ENCODE measurements around the gene PUM2. TPM values are rescaled to one million over a fixed set of nuclear protein-coding genes. Genes with fewer than 3 reads are reported as not detected.

Gene PUM2
- total RNA-seq, 1 experiment from 2014 or later: 85.6 TPM

GRCh38 chr2:20225294-20226151, 125.1 kb downstream of the PUM2 start:
- in situ Hi-C loops (cut with HindIII; ENCODE audit: low pct_unique_long_range_greater_than_20kb, low sequenced_read_pairs) (no loop called here), intact Hi-C loops (cut with micrococcal nuclease; ENCODE audit: unreplicated experiment) (loop anchor here (1.0 kb wide), 1 partner anchor 90 kb away; no protein-coding TSS in a partner anchor)
- Histone ChIP-seq H3K9me3 (ENCODE audit: control insufficient read depth, insufficient read depth, low read depth, low read length) (no peaks in the 10 kb centered on the region), H3K4me1 (ENCODE audit: control insufficient read depth, insufficient read depth, low read length) (peaks cover 30% of the 10 kb centered on the region), H3K27me3 (ENCODE audit: control insufficient read depth, insufficient read depth, low read length) (no peaks in the 10 kb centered on the region), H3K36me3 (ENCODE audit: control insufficient read depth, insufficient read depth, low read length) (no peaks in the 10 kb centered on the region; the same call in 1 of the 2 replicates), H3K27ac (ENCODE audit: low read length) (peak overlapping the region; percentile 57), H3K4me3 (ENCODE audit: low read depth in 2 of 2, low read length in 2 of 2) (peak overlapping the region; percentile 68 to 81)
- TF ChIP-seq, protein P1, sequence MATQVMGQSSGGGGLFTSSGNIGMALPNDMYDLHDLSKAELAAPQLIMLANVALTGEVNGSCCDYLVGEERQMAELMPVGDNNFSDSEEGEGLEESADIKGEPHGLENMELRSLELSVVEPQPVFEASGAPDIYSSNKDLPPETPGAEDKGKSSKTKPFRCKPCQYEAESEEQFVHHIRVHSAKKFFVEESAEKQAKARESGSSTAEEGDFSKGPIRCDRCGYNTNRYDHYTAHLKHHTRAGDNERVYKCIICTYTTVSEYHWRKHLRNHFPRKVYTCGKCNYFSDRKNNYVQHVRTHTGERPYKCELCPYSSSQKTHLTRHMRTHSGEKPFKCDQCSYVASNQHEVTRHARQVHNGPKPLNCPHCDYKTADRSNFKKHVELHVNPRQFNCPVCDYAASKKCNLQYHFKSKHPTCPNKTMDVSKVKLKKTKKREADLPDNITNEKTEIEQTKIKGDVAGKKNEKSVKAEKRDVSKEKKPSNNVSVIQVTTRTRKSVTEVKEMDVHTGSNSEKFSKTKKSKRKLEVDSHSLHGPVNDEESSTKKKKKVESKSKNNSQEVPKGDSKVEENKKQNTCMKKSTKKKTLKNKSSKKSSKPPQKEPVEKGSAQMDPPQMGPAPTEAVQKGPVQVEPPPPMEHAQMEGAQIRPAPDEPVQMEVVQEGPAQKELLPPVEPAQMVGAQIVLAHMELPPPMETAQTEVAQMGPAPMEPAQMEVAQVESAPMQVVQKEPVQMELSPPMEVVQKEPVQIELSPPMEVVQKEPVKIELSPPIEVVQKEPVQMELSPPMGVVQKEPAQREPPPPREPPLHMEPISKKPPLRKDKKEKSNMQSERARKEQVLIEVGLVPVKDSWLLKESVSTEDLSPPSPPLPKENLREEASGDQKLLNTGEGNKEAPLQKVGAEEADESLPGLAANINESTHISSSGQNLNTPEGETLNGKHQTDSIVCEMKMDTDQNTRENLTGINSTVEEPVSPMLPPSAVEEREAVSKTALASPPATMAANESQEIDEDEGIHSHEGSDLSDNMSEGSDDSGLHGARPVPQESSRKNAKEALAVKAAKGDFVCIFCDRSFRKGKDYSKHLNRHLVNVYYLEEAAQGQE (IDR thresholded peaks at IDR 0.05; ENCODE audit: insufficient read depth in 1 of 2, low read depth in 2 of 2, low read length in 1 of 2): no peak
- TF ChIP-seq TCF7L2 (IDR thresholded peaks at IDR 0.05; ENCODE audit: low read depth, low read length) (no peak), SIN3A (IDR thresholded peaks at IDR 0.05; ENCODE audit: borderline replicate concordance, insufficient read depth, low read depth, low read length) (0 out of 2 replicates have a peak, but pooled peaks have one; percentile 18), POLR2AphosphoS5 (IDR thresholded peaks at IDR 0.05; ENCODE audit: low read depth, low read length) (no peak)
- TF ChIP-seq, protein P2, sequence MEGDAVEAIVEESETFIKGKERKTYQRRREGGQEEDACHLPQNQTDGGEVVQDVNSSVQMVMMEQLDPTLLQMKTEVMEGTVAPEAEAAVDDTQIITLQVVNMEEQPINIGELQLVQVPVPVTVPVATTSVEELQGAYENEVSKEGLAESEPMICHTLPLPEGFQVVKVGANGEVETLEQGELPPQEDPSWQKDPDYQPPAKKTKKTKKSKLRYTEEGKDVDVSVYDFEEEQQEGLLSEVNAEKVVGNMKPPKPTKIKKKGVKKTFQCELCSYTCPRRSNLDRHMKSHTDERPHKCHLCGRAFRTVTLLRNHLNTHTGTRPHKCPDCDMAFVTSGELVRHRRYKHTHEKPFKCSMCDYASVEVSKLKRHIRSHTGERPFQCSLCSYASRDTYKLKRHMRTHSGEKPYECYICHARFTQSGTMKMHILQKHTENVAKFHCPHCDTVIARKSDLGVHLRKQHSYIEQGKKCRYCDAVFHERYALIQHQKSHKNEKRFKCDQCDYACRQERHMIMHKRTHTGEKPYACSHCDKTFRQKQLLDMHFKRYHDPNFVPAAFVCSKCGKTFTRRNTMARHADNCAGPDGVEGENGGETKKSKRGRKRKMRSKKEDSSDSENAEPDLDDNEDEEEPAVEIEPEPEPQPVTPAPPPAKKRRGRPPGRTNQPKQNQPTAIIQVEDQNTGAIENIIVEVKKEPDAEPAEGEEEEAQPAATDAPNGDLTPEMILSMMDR (IDR thresholded peaks at IDR 0.05): peak; percentile 92
- ATAC-seq (peak; percentile 85), DNase-seq (ENCODE audit: low read depth, low spot score) (no peak)
- CTCF ChIA-PET: interaction anchor here (0.6 to 2.4 kb wide), 9 partner anchors 11 to 430 kb away, joined by 3 to 8 read pairs (median 5); no protein-coding TSS in a partner anchor
- POLR2A ChIA-PET: interaction anchor here (0.5 to 0.7 kb wide), 4 partner anchors 20 to 189 kb away, joined by 4 to 7 read pairs (median 4); no protein-coding TSS in a partner anchor
- BruUV-seq (replicated peaks): no TSS peak

- POLR2A ChIA-PET: interaction anchor here (0.6 to 0.7 kb wide), 2 partner anchors 21 to 179 kb away, joined by 5 to 7 read pairs; no protein-coding TSS in a partner anchor
- in situ Hi-C loops (cut with HindIII; ENCODE audit: low pct_unique_long_range_greater_than_20kb, low sequenced_read_pairs) (no loop called here), intact Hi-C loops (cut with micrococcal nuclease; ENCODE audit: unreplicated experiment) (loop anchor here (1.0 kb wide), 1 partner anchor 90 kb away; no protein-coding TSS in a partner anchor)
- H3K4me3 ChIP-seq (ENCODE audit: low read depth in 2 of 2, low read length in 2 of 2): peak within 1 kb of the TSS; percentile 68 to 81
- peak; percentile 80 for ATAC-seq
- H3K27ac ChIP-seq (ENCODE audit: low read length): peak within 1 kb of the TSS; percentile 82
- CTCF ChIA-PET: interaction anchor here (0.6 to 2.4 kb wide), 7 partner anchors 16 to 347 kb away, joined by 4 to 8 read pairs (median 6); no protein-coding TSS in a partner anchor
- TF ChIP-seq, protein P2 (IDR thresholded peaks at IDR 0.05): no peak
- TF ChIP-seq, protein P1 (IDR thresholded peaks at IDR 0.05; ENCODE audit: insufficient read depth in 1 of 2, low read depth in 2 of 2, low read length in 1 of 2): no peak
- no peak for TF ChIP-seq SIN3A (IDR thresholded peaks at IDR 0.05; ENCODE audit: borderline replicate concordance, insufficient read depth, low read depth, low read length)
- TF ChIP-seq POLR2AphosphoS5 (IDR thresholded peaks at IDR 0.05; ENCODE audit: low read depth, low read length): peak; percentile 35; the same call in 1 of the 2 replicates
- H3K27me3 ChIP-seq (ENCODE audit: control insufficient read depth, insufficient read depth, low read length): no peaks in the 10 kb centered on the region
- no TSS peak for BruUV-seq (replicated peaks)
- peaks cover 30% of the 10 kb centered on the region for H3K4me1 ChIP-seq (ENCODE audit: control insufficient read depth, insufficient read depth, low read length)
- no peaks in the 10 kb centered on the region; the same call in 1 of the 2 replicates for H3K36me3 ChIP-seq (ENCODE audit: control insufficient read depth, insufficient read depth, low read length)
- no peak for DNase-seq (ENCODE audit: low read depth, low spot score)
- H3K9me3 ChIP-seq (ENCODE audit: control insufficient read depth, insufficient read depth, low read depth, low read length): no peaks in the 10 kb centered on the region
Observed at GRCh38 chr2:20224716-20225293, 125.8 kb downstream of the PUM2 start, which contains the start of gene SDC1. TSS of gene SDC1 (minus strand) at chr2:20225130. CDS start at chr2:20224867, 263 bp downstream.
